Lower lobe of right lung (tissue), 2 donors: ENCODE data around the gene DCDC2. TPM values are rescaled to one million over a fixed set of nuclear protein-coding genes. Genes with fewer than 3 reads are reported as not detected.

Experiments used
- ATAC-seq, 2 donors: fragments of 200-7000 bp; cut with Tn5 transposase; one replicate each; pipeline ENCODE4 v1.9.1; 2020 to 2022; ENCODE audit warnings: mild to moderate bottlenecking in 2 of 2, moderate library complexity in 2 of 2
- DNase-seq: peaks from one replicate; pipeline ENCODE4 v3.0.0-alpha.2; 2020
- H3K27ac ChIP-seq: fragments of 200-600 bp; one replicate; pipeline ENCODE4 v1.8.0; 2022
- H3K27me3 ChIP-seq: fragments of 200-600 bp; one replicate; pipeline ENCODE4 v1.8.0; 2022; ENCODE audit warnings: low read depth
- H3K36me3 ChIP-seq: fragments of 200-600 bp; one replicate; pipeline ENCODE4 v1.8.0; 2022; ENCODE audit warnings: mild to moderate bottlenecking
- H3K4me1 ChIP-seq: fragments of 200-600 bp; one replicate; pipeline ENCODE4 v1.8.0; 2022
- H3K4me3 ChIP-seq: fragments of 200-600 bp; one replicate; pipeline ENCODE4 v1.8.0; 2022; ENCODE audit warnings: mild to moderate bottlenecking
- H3K9me3 ChIP-seq: fragments of 200-600 bp; one replicate; pipeline ENCODE4 v1.8.0; 2022
- CTCF ChIP-seq: fragments of 200-600 bp; IDR thresholded peaks from one replicate; pipeline ENCODE4 v1.8.0; 2022; ENCODE audit warnings: antibody characterized with exemption, mild to moderate bottlenecking
- intact Hi-C: fragments of 100-400 bp; cut with DNase I; formaldehyde crosslinking; loops from one replicate; pipeline ENCODE4 v1.11.0; 2022
- total RNA-seq: library from RNA; stranded (reverse); fragmentation: NEBNext Ultra II Directional; extraction: Animal tissue kit (Norgen Biotek cat#: 25700); gene quantifications from one replicate; pipeline ENCODE4 v1.2.1, GENCODE V29; 2021
- donor health status: DM: no; HTN: yes; CAD: no; lungs with severe emphysema.

The DCDC2 gene
- total RNA-seq, 1 donor from 2014 or later, result 5.6 TPM

GRCh38 chr6:24332317-24332716 is 25.5 kb downstream of the DCDC2 start:
- DNase-seq (no peak), ATAC-seq (peak in 1 of 2 donors; percentile 40)
- intact Hi-C loops, result no loop called here
- no peak overlapping the region for H3K27ac ChIP-seq
- H3K4me1 ChIP-seq, result no peaks in the 10 kb centered on the region
- H3K4me3 ChIP-seq, result no peak overlapping the region
- no peak for TF ChIP-seq CTCF
- no peaks in the 10 kb centered on the region for H3K27me3 ChIP-seq
- no peaks in the 10 kb centered on the region for H3K36me3 ChIP-seq
- H3K9me3 ChIP-seq, result no peaks in the 10 kb centered on the region

GRCh38 chr6:24330137-24330732 is 27.6 kb downstream of the DCDC2 start:
- Histone ChIP-seq H3K27ac (no peak overlapping the region), H3K4me1 (no peaks in the 10 kb centered on the region), H3K36me3 (no peaks in the 10 kb centered on the region), H3K9me3 (no peaks in the 10 kb centered on the region), H3K27me3 (no peaks in the 10 kb centered on the region), H3K4me3 (no peak overlapping the region)
- peak; percentile 30 to 57 for ATAC-seq
- intact Hi-C loops, result no loop called here
- TF ChIP-seq CTCF, result no peak
- no peak for DNase-seq

GRCh38 chr6:24329451-24329850 is 28.4 kb downstream of the DCDC2 start:
- no peak for TF ChIP-seq CTCF
- DNase-seq (no peak), ATAC-seq (no peak)
- intact Hi-C loops, result no loop called here
- Histone ChIP-seq H3K36me3 (no peaks in the 10 kb centered on the region), H3K4me1 (no peaks in the 10 kb centered on the region), H3K4me3 (no peak overlapping the region), H3K27me3 (no peaks in the 10 kb centered on the region), H3K9me3 (no peaks in the 10 kb centered on the region), H3K27ac (no peak overlapping the region)

GRCh38 chr6:24329022-24329421 is 28.8 kb downstream of the DCDC2 start:
- no peaks in the 10 kb centered on the region for H3K9me3 ChIP-seq
- DNase-seq, result no peak
- no peak for TF ChIP-seq CTCF
- intact Hi-C loops, result no loop called here
- ATAC-seq, result no peak
- no peak overlapping the region for H3K4me3 ChIP-seq
- no peaks in the 10 kb centered on the region for H3K4me1 ChIP-seq
- no peak overlapping the region for H3K27ac ChIP-seq
- no peaks in the 10 kb centered on the region for H3K36me3 ChIP-seq
- H3K27me3 ChIP-seq, result no peaks in the 10 kb centered on the region

- TF ChIP-seq CTCF, result no peak
- no peak for ATAC-seq
- no peak for DNase-seq
- no peak overlapping the region for H3K27ac ChIP-seq
- no peaks in the 10 kb centered on the region for H3K4me1 ChIP-seq
- H3K27me3 ChIP-seq, result no peaks in the 10 kb centered on the region
- no peak overlapping the region for H3K4me3 ChIP-seq
- no peaks in the 10 kb centered on the region for H3K36me3 ChIP-seq
- no peaks in the 10 kb centered on the region for H3K9me3 ChIP-seq
- intact Hi-C loops, result no loop called here
Measured at GRCh38 chr6:24327756-24328155, 30.1 kb downstream of the DCDC2 start.
